ENCODE data around the gene VIP.

- no peak for TF ChIP-seq CTCF (IDR thresholded peaks at IDR 0.05)
- TF ChIP-seq TP53 (CRISPR knock-in tag; IDR thresholded peaks at IDR 0.05): no peak
- no peak for TF ChIP-seq CHD2 (IDR thresholded peaks at IDR 0.05; ENCODE audit: low read length, partially characterized antibody)
- no peak for TF ChIP-seq RAD21 (conservative IDR thresholded peaks at IDR 0.05 in 1 of 2, IDR thresholded peaks at IDR 0.05 in 1 of 2)
- TF ChIP-seq POLR2A (IDR thresholded peaks at IDR 0.05; ENCODE audit: low read length): no peak
- TF ChIP-seq CEBPB (IDR thresholded peaks at IDR 0.05): no peak
- TF ChIP-seq EHF (CRISPR knock-in tag; IDR thresholded peaks at IDR 0.05): no peak
- TF ChIP-seq MAX (IDR thresholded peaks at IDR 0.05): no peak
- no peak for TF ChIP-seq POLR2AphosphoS2 (conservative IDR thresholded peaks at IDR 0.05; ENCODE audit: low read length)
- TF ChIP-seq USF2 (IDR thresholded peaks at IDR 0.05): no peak
- TF ChIP-seq SMC3 (IDR thresholded peaks at IDR 0.05): no peak
- no peak for TF ChIP-seq EP300 (IDR thresholded peaks at IDR 0.05)
Measured at GRCh38 chr6:152720974-152721373, 29.6 kb upstream of the VIP start.
